H1 (cell line): ENCODE results near the gene CRY1. TPM values are rescaled to one million over a fixed set of nuclear protein-coding genes. Genes with fewer than 3 reads are reported as not detected.

Experiments
- CTCF ChIA-PET: fragments of 300-600 bp; sonication (Branson Sonifier 250); formaldehyde crosslinking; loops from one replicate; lab custom pipeline; 2021; ENCODE audit not compliant: partially characterized antibody; lab: Charles Lee
- POLR2A ChIA-PET: fragments of 300-600 bp; sonication (Branson Sonifier 250); formaldehyde crosslinking; loops from one replicate; lab custom pipeline; 2021; ENCODE audit warnings: inconsistent platforms; ENCODE audit not compliant: partially characterized antibody; lab: Charles Lee
- DNase-seq, 2 experiments: peaks; one replicate each; pipeline versions ENCODE4 v3.0.0 to v3.0.0-alpha.2; 2010 to 2022; ENCODE audit warnings: low spot score in 2 of 2, low read depth in 1 of 2, mixed read lengths in 1 of 2
- FAIRE-seq: peaks from 2 replicates; lab custom pipeline; 2011; peaks lifted over from hg19 to GRCh38; lab: Jason Lieb, UNC
- H2AFZ ChIP-seq: 2 replicates; pipeline ENCODE4 v1.8.1; 2012; ENCODE audit warnings: low read length, inconsistent platforms
- H2AK5ac ChIP-seq: 2 replicates; pipeline ENCODE4 v1.6.1; 2013; ENCODE audit warnings: low read depth, low read length
- H2BK120ac ChIP-seq: replicated peaks from 2 replicates; pipeline ENCODE3; 2013; ENCODE audit warnings: low read depth, low read length, inconsistent platforms
- H2BK12ac ChIP-seq: 2 replicates; pipeline ENCODE4 v1.6.1; 2013; ENCODE audit warnings: low read depth, low read length
- H2BK15ac ChIP-seq: 2 replicates; pipeline ENCODE4 v1.6.1; 2013; ENCODE audit warnings: low read length
- H2BK20ac ChIP-seq: 2 replicates; pipeline ENCODE4 v1.6.1; 2013; ENCODE audit warnings: low read length
- H2BK5ac ChIP-seq: 2 replicates; pipeline ENCODE4 v1.6.1; 2013; ENCODE audit warnings: low read depth, low read length
- H3K14ac ChIP-seq: 2 replicates; pipeline ENCODE4 v1.6.1; 2013; ENCODE audit warnings: inconsistent platforms; ENCODE audit not compliant: insufficient read length
- H3K18ac ChIP-seq: 2 replicates; pipeline ENCODE4 v1.6.1; 2013; ENCODE audit warnings: low read length; ENCODE audit errors: extremely low read depth
- H3K23ac ChIP-seq: 2 replicates; pipeline ENCODE4 v1.6.1; 2013; ENCODE audit warnings: inconsistent platforms; ENCODE audit not compliant: insufficient read length
- H3K23me2 ChIP-seq: 2 replicates; pipeline ENCODE4 v1.6.1; 2013; ENCODE audit warnings: low read depth, low read length
- H3K27ac ChIP-seq: 2 replicates; pipeline ENCODE4 v1.6.1; 2011; ENCODE audit warnings: low read depth, low read length, inconsistent platforms
- H3K27me3 ChIP-seq, 4 experiments: replicated peaks in 1 of 4; 1 replicate in 1 of 4; 2 replicates in 3 of 4; pipeline versions ENCODE4 v1.6.1 to v1.8.1; 2011 to 2013; ENCODE audit warnings: low read length in 3 of 4, mild to moderate bottlenecking in 3 of 4, inconsistent platforms in 2 of 4, mixed read lengths in 2 of 4, moderate library complexity in 1 of 4; ENCODE audit not compliant: control insufficient read depth in 3 of 4, insufficient read depth in 3 of 4; ENCODE audit errors: extremely low read depth in 1 of 4
- H3K36me3 ChIP-seq, 4 experiments: 2 replicates each; pipeline versions ENCODE4 v1.6.1 to v1.8.1; 2011 to 2013; ENCODE audit warnings: mild to moderate bottlenecking in 4 of 4, low read length in 3 of 4, moderate library complexity in 2 of 4, control low read depth in 1 of 4, inconsistent platforms in 1 of 4; ENCODE audit not compliant: insufficient read depth in 4 of 4, control insufficient read depth in 2 of 4
- H3K4ac ChIP-seq: replicated peaks from 2 replicates; pipeline ENCODE3; 2013; ENCODE audit warnings: low read length, low read depth, mixed read lengths, inconsistent platforms; ENCODE audit not compliant: insufficient read length
- H3K4me1 ChIP-seq, 4 experiments: replicated peaks in 1 of 4; 1 replicate in 1 of 4; 2 replicates in 3 of 4; pipeline versions ENCODE4 v1.6.1 to v1.8.1; 2011 to 2013; ENCODE audit warnings: low read length in 3 of 4, inconsistent platforms in 2 of 4, mixed read lengths in 1 of 4; ENCODE audit not compliant: insufficient read depth in 4 of 4, control insufficient read depth in 3 of 4
- H3K4me2 ChIP-seq, 2 experiments: 2 replicates each; pipeline versions ENCODE4 v1.6.1 to v1.8.1; 2011 to 2013; ENCODE audit warnings: low read depth in 2 of 2, low read length in 2 of 2, control low read depth in 1 of 2, inconsistent platforms in 1 of 2, mild to moderate bottlenecking in 1 of 2; ENCODE audit not compliant: insufficient read depth in 1 of 2
- H3K4me3 ChIP-seq, 4 experiments: fragments of 200-600, 300-600 bp in 1 of 4; sonication (generic), shearing (Covaris generic), sonication (Bioruptor Twin) in 1 of 4; 2 replicates each; pipeline versions ENCODE4 v1.5.1 to v1.8.1; 2011 to 2016; ENCODE audit warnings: low read length in 4 of 4, low read depth in 3 of 4, control low read depth in 2 of 4, inconsistent platforms in 2 of 4, mild to moderate bottlenecking in 2 of 4, mixed read lengths in 1 of 4, moderate library complexity in 1 of 4; ENCODE audit not compliant: insufficient read depth in 2 of 4; ENCODE audit errors: extremely low read depth in 1 of 4
- H3K56ac ChIP-seq: replicated peaks from 2 replicates; pipeline ENCODE3; 2013; ENCODE audit warnings: low read depth, mild to moderate bottlenecking, mixed read lengths, low read length, inconsistent platforms; ENCODE audit not compliant: insufficient read length
- H3K79me1 ChIP-seq: 2 replicates; pipeline ENCODE4 v1.6.1; 2013; ENCODE audit warnings: low read depth, low read length, control low read depth
- H3K79me2 ChIP-seq, 2 experiments: 2 replicates each; pipeline versions ENCODE4 v1.6.1 to v1.8.1; 2012 to 2013; ENCODE audit warnings: low read length in 2 of 2, mild to moderate bottlenecking in 2 of 2, inconsistent platforms in 1 of 2; ENCODE audit not compliant: insufficient read depth in 2 of 2, control insufficient read depth in 1 of 2
- H3K9ac ChIP-seq, 4 experiments: replicated peaks in 1 of 4; 1 replicate in 1 of 4; 2 replicates in 3 of 4; pipeline versions ENCODE4 v1.6.1 to v1.8.1; 2011 to 2013; ENCODE audit warnings: low read depth in 3 of 4, low read length in 3 of 4, control low read depth in 2 of 4, mild to moderate bottlenecking in 2 of 4, moderate library complexity in 2 of 4, inconsistent platforms in 1 of 4; ENCODE audit errors: extremely low read depth in 1 of 4
- H3K9me3 ChIP-seq, 2 experiments: 2 replicates each; pipeline versions ENCODE4 v1.6.1 to v1.8.1; 2012 to 2013; ENCODE audit warnings: mild to moderate bottlenecking in 2 of 2, moderate library complexity in 2 of 2, control low read depth in 1 of 2, inconsistent platforms in 1 of 2, low read depth in 1 of 2, low read length in 1 of 2, mixed read lengths in 1 of 2; ENCODE audit not compliant: insufficient read depth in 2 of 2
- H4K20me1 ChIP-seq, 2 experiments: replicated peaks in 1 of 2; 2 replicates each; pipeline versions ENCODE3 to v1.8.1; 2011 to 2013; ENCODE audit warnings: inconsistent platforms in 2 of 2, low read length in 2 of 2, mild to moderate bottlenecking in 1 of 2; ENCODE audit not compliant: insufficient read depth in 2 of 2, control insufficient read depth in 1 of 2
- H4K5ac ChIP-seq: 2 replicates; pipeline ENCODE4 v1.6.1; 2013; ENCODE audit warnings: low read length, low read depth, mixed read lengths, inconsistent platforms; ENCODE audit not compliant: insufficient read length
- H4K8ac ChIP-seq: 2 replicates; pipeline ENCODE4 v1.8.0; 2013; ENCODE audit warnings: mild to moderate bottlenecking, moderate library complexity, low read length, inconsistent platforms; ENCODE audit not compliant: insufficient read depth; ENCODE audit errors: extremely low read depth
- H4K91ac ChIP-seq: replicated peaks from 2 replicates; pipeline ENCODE3; 2013; ENCODE audit warnings: low read length, mixed read lengths, inconsistent platforms; ENCODE audit not compliant: insufficient read length
- CBX5 ChIP-seq: fragments of 300-800, 300-1000 bp; sonication (generic); IDR thresholded peaks from 2 replicates; pipeline ENCODE4 v1.7.1; 2016; ENCODE audit warnings: antibody characterized with exemption, low read length, low read depth
- CHD1 ChIP-seq: IDR thresholded peaks from 2 replicates; pipeline ENCODE4 v1.6.1; 2012; ENCODE audit warnings: low read depth, low read length, improper control_type of control experiment
- CTBP2 ChIP-seq: IDR thresholded peaks from 2 replicates; pipeline ENCODE4 v1.7.0; 2011; ENCODE audit warnings: borderline replicate concordance, mild to moderate bottlenecking, moderate library complexity, mixed read lengths, low read length; ENCODE audit not compliant: insufficient read depth, insufficient read length
- GTF2F1 ChIP-seq: IDR thresholded peaks from 2 replicates; pipeline ENCODE4 v1.6.1; 2012; ENCODE audit warnings: low read depth, low read length, improper control_type of control experiment, borderline replicate concordance
- KDM5A ChIP-seq: fragments of 200-600 bp; IDR thresholded peaks from 2 replicates; pipeline ENCODE4 v1.7.1; 2012; ENCODE audit warnings: mild to moderate bottlenecking, low read length, inconsistent platforms, mixed read lengths
- MAFK ChIP-seq: IDR thresholded peaks from 2 replicates; pipeline ENCODE4 v1.6.1; 2012; ENCODE audit warnings: low read depth, mild to moderate bottlenecking, improper control_type of control experiment, low read length
- PHF8 ChIP-seq: fragments of 200-600 bp; sonication (generic); conservative IDR thresholded peaks from 2 replicates; pipeline ENCODE4 v1.7.1; 2012; ENCODE audit warnings: low read depth, mild to moderate bottlenecking, inconsistent platforms, low read length, moderate library complexity
- POU5F1 ChIP-seq: IDR thresholded peaks from 2 replicates; pipeline ENCODE4 v1.6.1; 2011; ENCODE audit warnings: low read depth, mild to moderate bottlenecking, low read length, moderate library complexity
- RFX5 ChIP-seq: IDR thresholded peaks from 2 replicates; pipeline ENCODE4 v1.6.1; 2011; ENCODE audit warnings: low read depth, low read length, improper control_type of control experiment, borderline replicate concordance
- SIN3A ChIP-seq, 2 experiments: IDR thresholded peaks in 1 of 2; conservative IDR thresholded peaks in 1 of 2; 2 replicates each; pipeline ENCODE4 v1.6.1; 2011 to 2012; ENCODE audit warnings: low read length in 2 of 2, improper control_type of control experiment in 1 of 2, low read depth in 1 of 2, mild to moderate bottlenecking in 1 of 2
- SIX5 ChIP-seq: IDR thresholded peaks from 2 replicates; pipeline ENCODE4 v1.6.1; 2011; ENCODE audit warnings: mild to moderate bottlenecking, low read depth, low read length
- SRF ChIP-seq: IDR thresholded peaks from 2 replicates; pipeline ENCODE4 v1.6.1; 2011; ENCODE audit warnings: mild to moderate bottlenecking, low read depth, low read length, moderate library complexity
- TBP ChIP-seq: IDR thresholded peaks from 2 replicates; pipeline ENCODE4 v1.6.1; 2011; ENCODE audit warnings: low read depth, low read length, improper control_type of control experiment
- TEAD4 ChIP-seq: IDR thresholded peaks from 2 replicates; pipeline ENCODE4 v1.6.1; 2012; ENCODE audit warnings: low read depth, low read length, inconsistent platforms, mixed read lengths
- WGBS, 2 experiments: shearing (Covaris generic) in 1 of 2; methylation state at CpG; one replicate each; pipeline versions ENCODE4 v1.1.6 to v1.1.7; 2013 to 2015; ENCODE audit warnings: low lambda C conversion rate in 2 of 2, mixed read lengths in 2 of 2, inconsistent platforms in 1 of 2, low coverage in 1 of 2, missing lambda C conversion rate in 1 of 2; ENCODE audit not compliant: insufficient replicate concordance in 2 of 2, insufficient coverage in 1 of 2, insufficient read length in 1 of 2; ENCODE audit errors: extremely low coverage in 1 of 2, missing lambda C conversion rate in 1 of 2; 5-methylcytosine and 5-hydroxymethylcytosine counted together
- polyA plus RNA-seq, 7 experiments: library from polyadenylated mRNA; depleted of rRNA in 3 of 7; stranded (reverse) in 5 of 7; unstranded in 2 of 7; fragments of >200 nt in 5 of 7; fragments of 200-250 nt in 2 of 7; gene quantifications; 1 replicate in 5 of 7; 2 replicates in 1 of 7; 4 replicates in 1 of 7; pipeline versions ENCODE4 v1.2.1 to v1.2.3, GENCODE V29; 2011 to 2013; ENCODE audit warnings: missing spikeins in 2 of 7, mixed read lengths in 2 of 7
- total RNA-seq: library from RNA; stranded (reverse); fragmentation: NEBNext Ultra II Directional; extraction: Animal tissue kit (Norgen Biotek cat#: 25700); gene quantifications from 2 replicates; pipeline ENCODE4 v1.2.1, GENCODE V29; 2021

Gene CRY1
- total and polyA plus RNA-seq, 2 of the 8 experiments (the other 6 are each of a cell fraction or from before 2014, with no cell fraction given) = 13.6 to 25.1 TPM

- Histone ChIP-seq H3K4ac (no peak overlapping the region), H3K23ac (no peak overlapping the region), H3K9me3 (peaks cover 12 to 14% of the 10 kb centered on the region in 2 experiments; a peak in 3 of 4 replicates), H2AFZ (no peak overlapping the region), H3K4me1 (0 out of 7 replicates have a peak, but pooled peaks cover 0 to 3% (median 0%) of the 10 kb centered on the region in 4 experiments), H3K36me3 (no peaks in the 10 kb centered on the region; a peak in 1 of 8 replicates), H2BK20ac (no peak overlapping the region), H3K4me2 (no peak overlapping the region), H4K8ac (no peak overlapping the region), H3K79me2 (no peaks in the 10 kb centered on the region), H3K79me1 (no peaks in the 10 kb centered on the region), H3K18ac (no peak overlapping the region), H2BK12ac (no peak overlapping the region), H2BK120ac (no peak overlapping the region), H4K5ac (no peak overlapping the region), H3K27ac (no peak overlapping the region), H2BK5ac (no peak overlapping the region), H3K56ac (no peak overlapping the region), H3K23me2 (peaks cover 3% of the 10 kb centered on the region; the same call in 1 of the 2 replicates), H4K91ac (no peak overlapping the region), H3K14ac (no peak overlapping the region), H2BK15ac (no peak overlapping the region), H3K27me3 (peaks cover 0 to 12% (median 8%) of the 10 kb centered on the region in 4 experiments; a peak in 6 of 7 replicates), H2AK5ac (no peak overlapping the region), H4K20me1 (peaks cover 0 to 2% of the 10 kb centered on the region in 2 experiments), H3K9ac (no peak overlapping the region), H3K4me3 (no peak overlapping the region)
- WGBS, 2 experiments = 88% methylated on average over 5 of the region's 5 CpGs; no CpG with 5 or more reads in 1 of the 2 experiments
- DNase-seq (no peak), FAIRE-seq (no peak)
- ChIA-PET CTCF (no interaction called here), POLR2A (interaction anchor here (0.7 kb wide), 1 partner anchor 189 kb away, joined by 3 read pairs; no protein-coding TSS in a partner anchor)
- no peak for TF ChIP-seq KDM5A
- TF ChIP-seq TEAD4 = no peak
- TF ChIP-seq MAFK = no peak
- TF ChIP-seq CBX5 = no peak
- no peak for TF ChIP-seq SIX5
- TF ChIP-seq SRF = no peak
- TF ChIP-seq SIN3A (conservative IDR thresholded peaks at IDR 0.05 in 1 of 2, IDR thresholded peaks at IDR 0.05 in 1 of 2; ENCODE audit: low read depth in 1 of 2, low read length in 2 of 2) = no peak
- no peak for TF ChIP-seq CHD1
- no peak for TF ChIP-seq TBP
- TF ChIP-seq GTF2F1 = no peak
- TF ChIP-seq CTBP2 = no peak
- no peak for TF ChIP-seq PHF8
- no peak for TF ChIP-seq POU5F1
- no peak for TF ChIP-seq RFX5
Measured at GRCh38 chr12:106950591-106950990, 142.8 kb downstream of the CRY1 start.
